ENCODE measurements around the gene SH3RF2. TPM values are rescaled to one million over a fixed set of nuclear protein-coding genes. Genes with fewer than 3 reads are reported as not detected.

Gene SH3RF2
- total and polyA plus RNA-seq, 9 donors = 0.30 to 6.5 (median 0.81) TPM

DNA sequence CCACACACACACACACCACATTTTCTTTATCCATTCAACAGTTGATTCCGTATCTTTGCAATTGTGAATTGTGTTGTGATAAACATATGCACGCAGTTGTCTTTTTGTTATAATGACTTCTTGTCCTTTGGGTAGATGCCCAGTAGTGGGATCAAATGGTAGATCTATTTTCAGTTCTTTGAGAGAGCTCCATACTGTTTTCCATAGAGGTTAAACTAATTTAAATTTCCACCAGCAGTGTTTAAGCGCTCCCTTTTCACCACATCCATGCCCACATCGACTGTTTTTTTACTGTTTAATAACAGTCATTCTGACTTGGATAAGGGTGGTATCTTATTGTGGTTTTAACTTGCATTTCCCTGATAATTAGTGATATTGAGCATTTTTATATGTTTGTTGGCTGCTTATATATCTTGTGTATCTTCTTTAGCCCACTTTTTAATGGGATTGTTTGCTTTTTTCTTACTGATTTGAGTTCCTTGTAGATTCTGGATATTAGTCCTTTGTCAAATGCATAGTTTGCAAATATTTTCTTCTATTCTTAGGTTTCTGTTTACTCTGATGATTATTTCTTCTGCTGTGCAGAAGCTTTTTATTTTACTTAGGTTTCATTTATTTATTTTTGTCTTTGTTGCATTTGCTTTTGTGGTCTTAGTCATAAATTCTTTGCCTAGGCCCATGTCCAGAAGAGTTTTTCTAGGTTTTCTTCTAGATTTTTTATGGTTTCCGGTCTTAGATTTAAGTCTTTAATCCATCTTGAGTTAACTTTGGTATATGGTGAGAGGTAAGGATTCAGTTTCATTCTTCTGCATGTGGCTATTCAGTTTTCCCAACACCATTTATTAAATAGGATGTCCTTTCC is 82.4 kb downstream of the SH3RF2 start:
- Histone ChIP-seq H3K4me1 (ENCODE audit: insufficient read depth) (no peaks in the 10 kb centered on the region), H3K9me3 (no peaks in the 10 kb centered on the region), H3K27ac (no peak overlapping the region), H3K36me3 (no peaks in the 10 kb centered on the region), H3K4me3 (no peak overlapping the region), H3K27me3 (no peaks in the 10 kb centered on the region)
- 42 to 61% (median 59%) methylated on average over 5 of the region's 5 CpGs for WGBS, 3 donors
- no peak for DNase-seq
- intact Hi-C loops (cut with DNase I) = no loop called here
- TF ChIP-seq EP300 (IDR thresholded peaks at IDR 0.05) (no peak), POLR2A (IDR thresholded peaks at IDR 0.05) (no peak)
- TF ChIP-seq, protein P1, sequence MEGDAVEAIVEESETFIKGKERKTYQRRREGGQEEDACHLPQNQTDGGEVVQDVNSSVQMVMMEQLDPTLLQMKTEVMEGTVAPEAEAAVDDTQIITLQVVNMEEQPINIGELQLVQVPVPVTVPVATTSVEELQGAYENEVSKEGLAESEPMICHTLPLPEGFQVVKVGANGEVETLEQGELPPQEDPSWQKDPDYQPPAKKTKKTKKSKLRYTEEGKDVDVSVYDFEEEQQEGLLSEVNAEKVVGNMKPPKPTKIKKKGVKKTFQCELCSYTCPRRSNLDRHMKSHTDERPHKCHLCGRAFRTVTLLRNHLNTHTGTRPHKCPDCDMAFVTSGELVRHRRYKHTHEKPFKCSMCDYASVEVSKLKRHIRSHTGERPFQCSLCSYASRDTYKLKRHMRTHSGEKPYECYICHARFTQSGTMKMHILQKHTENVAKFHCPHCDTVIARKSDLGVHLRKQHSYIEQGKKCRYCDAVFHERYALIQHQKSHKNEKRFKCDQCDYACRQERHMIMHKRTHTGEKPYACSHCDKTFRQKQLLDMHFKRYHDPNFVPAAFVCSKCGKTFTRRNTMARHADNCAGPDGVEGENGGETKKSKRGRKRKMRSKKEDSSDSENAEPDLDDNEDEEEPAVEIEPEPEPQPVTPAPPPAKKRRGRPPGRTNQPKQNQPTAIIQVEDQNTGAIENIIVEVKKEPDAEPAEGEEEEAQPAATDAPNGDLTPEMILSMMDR (IDR thresholded peaks at IDR 0.05) = no peak

DNA sequence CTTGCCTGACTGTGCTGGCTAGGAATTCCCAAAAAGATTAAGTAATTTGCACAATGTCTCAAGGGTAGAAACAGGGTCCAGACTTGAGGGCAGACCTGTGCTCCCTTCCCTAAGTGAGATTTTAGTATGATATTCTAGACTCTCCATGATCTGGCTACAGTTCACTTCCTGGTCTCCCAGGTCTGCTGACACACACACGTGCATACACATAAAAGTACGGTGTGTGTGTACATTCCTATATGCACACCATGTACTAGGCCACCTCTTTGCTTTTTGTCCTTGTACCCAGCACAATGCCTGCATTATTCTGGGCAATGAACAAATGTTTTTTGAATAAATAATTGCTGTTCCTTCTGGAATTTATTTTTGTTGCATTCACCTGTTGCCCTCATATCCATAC is 83.7 kb downstream of the SH3RF2 start:
- H3K9me3 ChIP-seq = no peaks in the 10 kb centered on the region
- no peaks in the 10 kb centered on the region for H3K36me3 ChIP-seq
- no peaks in the 10 kb centered on the region for H3K27me3 ChIP-seq
- TF ChIP-seq, protein P1 (IDR thresholded peaks at IDR 0.05) = no peak
- no peak for TF ChIP-seq EP300 (IDR thresholded peaks at IDR 0.05)
- no peak for TF ChIP-seq POLR2A (IDR thresholded peaks at IDR 0.05)
- 35 to 61% (median 42%) methylated on average over 2 of the region's 2 CpGs for WGBS, 3 donors
- intact Hi-C loops (cut with DNase I) = no loop called here
- no peaks in the 10 kb centered on the region for H3K4me1 ChIP-seq (ENCODE audit: insufficient read depth)
- no peak overlapping the region for H3K27ac ChIP-seq
- no peak overlapping the region for H3K4me3 ChIP-seq
- DNase-seq = no peak

DNA sequence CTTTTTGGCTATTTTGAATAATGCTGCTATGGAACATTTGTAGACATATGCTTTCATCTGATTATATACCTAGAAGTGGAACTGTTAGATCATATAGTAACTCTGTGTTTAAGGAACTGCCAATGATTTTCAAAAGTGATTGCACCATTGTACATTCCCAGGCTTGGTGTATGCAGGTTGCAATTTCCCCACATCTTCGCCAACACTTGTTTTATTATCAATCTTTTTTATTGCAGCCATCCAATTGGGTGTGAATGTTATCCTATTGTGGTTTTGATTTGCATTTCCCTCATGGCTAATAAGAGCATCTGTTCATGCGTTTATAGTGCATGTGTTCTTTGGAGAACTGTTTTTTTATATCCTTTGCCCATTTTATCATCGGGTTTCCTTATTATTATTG is 87.7 kb downstream of the SH3RF2 start:
- H3K36me3 ChIP-seq = no peaks in the 10 kb centered on the region
- H3K4me1 ChIP-seq (ENCODE audit: insufficient read depth) = no peaks in the 10 kb centered on the region
- H3K27me3 ChIP-seq = no peaks in the 10 kb centered on the region
- TF ChIP-seq EP300 (IDR thresholded peaks at IDR 0.05) (no peak), POLR2A (IDR thresholded peaks at IDR 0.05) (no peak)
- TF ChIP-seq, protein P1 (IDR thresholded peaks at IDR 0.05) = no peak
- 85 to 92% (median 89%) methylated on average over 3 of the region's 3 CpGs for WGBS, 3 donors
- no peak overlapping the region for H3K27ac ChIP-seq
- no peaks in the 10 kb centered on the region for H3K9me3 ChIP-seq
- intact Hi-C loops (cut with DNase I) = no loop called here
- H3K4me3 ChIP-seq = no peak overlapping the region
- DNase-seq = no peak

DNA sequence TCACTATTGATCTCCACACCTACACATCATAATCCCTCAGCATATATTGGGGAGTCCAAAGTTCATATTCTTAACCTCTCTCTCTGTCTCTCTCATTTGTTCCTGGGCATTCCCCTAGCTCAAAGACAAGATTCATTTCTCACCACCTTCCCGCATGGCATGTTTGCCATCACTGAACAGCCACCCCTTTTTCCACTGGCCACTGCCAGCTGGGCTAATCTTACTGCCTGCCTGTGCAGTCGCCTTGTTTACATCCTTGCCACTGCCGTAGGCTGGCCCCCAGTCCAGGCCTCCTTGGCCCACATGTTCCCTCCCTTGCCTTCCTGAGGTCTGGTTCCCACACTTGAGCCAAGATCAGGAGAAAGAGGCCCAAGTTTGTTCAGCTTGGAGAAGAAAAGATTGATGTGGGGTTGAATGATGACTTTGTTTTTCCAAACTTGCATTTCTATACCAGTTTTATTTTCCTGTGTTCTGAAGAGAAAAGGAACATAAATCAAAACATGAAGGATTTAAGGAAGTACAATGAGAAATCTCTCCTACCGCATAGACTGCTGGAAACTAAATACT is 88.8 kb downstream of the SH3RF2 start:
- Histone ChIP-seq H3K27me3 (no peaks in the 10 kb centered on the region), H3K4me1 (ENCODE audit: insufficient read depth) (no peaks in the 10 kb centered on the region), H3K9me3 (no peaks in the 10 kb centered on the region), H3K4me3 (no peak overlapping the region), H3K36me3 (no peaks in the 10 kb centered on the region), H3K27ac (no peak overlapping the region)
- intact Hi-C loops (cut with DNase I) = no loop called here
- TF ChIP-seq, protein P1 (IDR thresholded peaks at IDR 0.05) = no peak
- TF ChIP-seq EP300 (IDR thresholded peaks at IDR 0.05) (no peak), POLR2A (IDR thresholded peaks at IDR 0.05) (no peak)
- DNase-seq = no peak
- WGBS, 3 donors = 55 to 71% (median 58%) methylated on average over 4 of the region's 4 CpGs

Measured in ovary (tissue), 9 donors.